HepG2 (cell line): ENCODE measurements around the gene FAM174C. TPM values are rescaled to one million over a fixed set of nuclear protein-coding genes. Genes with fewer than 3 reads are reported as not detected.

Source experiments
- ARID4A ChIP-seq: sonication (generic); formaldehyde crosslinking; IDR thresholded peaks from 2 replicates; pipeline ENCODE4 v1.5.0; 2020; ENCODE audit warnings: mild to moderate bottlenecking, missing genetic modification reagents, borderline replicate concordance
- NFKB2 ChIP-seq: sonication (generic); formaldehyde crosslinking; IDR thresholded peaks from 2 replicates; pipeline ENCODE4 v1.4.0; 2020; ENCODE audit warnings: missing genetic modification reagents, borderline replicate concordance
- PBX3 ChIP-seq: sonication (generic); formaldehyde crosslinking; IDR thresholded peaks from 2 replicates; pipeline ENCODE4 v1.8.1; 2023; ENCODE audit warnings: missing genetic modification reagents, inconsistent platforms, borderline replicate concordance
- SNAI1 ChIP-seq: sonication (generic); formaldehyde crosslinking; IDR thresholded peaks from 2 replicates; pipeline ENCODE4 v1.5.0; 2020; ENCODE audit warnings: mild to moderate bottlenecking, missing genetic modification reagents, borderline replicate concordance
- TBX2 ChIP-seq: sonication (generic); formaldehyde crosslinking; IDR thresholded peaks from 2 replicates; pipeline ENCODE4 v1.5.0; 2020; ENCODE audit warnings: missing genetic modification reagents, mild to moderate bottlenecking, borderline replicate concordance
- ZNF556 ChIP-seq: sonication (generic); formaldehyde crosslinking; IDR thresholded peaks from 2 replicates; pipeline ENCODE4 v1.4.0; 2020; ENCODE audit warnings: mild to moderate bottlenecking, missing genetic modification reagents, borderline replicate concordance
- ZNF572 ChIP-seq: sonication (generic); formaldehyde crosslinking; IDR thresholded peaks from 2 replicates; pipeline ENCODE4 v1.5.1; 2020; ENCODE audit warnings: mild to moderate bottlenecking, missing genetic modification reagents
- ZNF597 ChIP-seq: sonication (generic); formaldehyde crosslinking; IDR thresholded peaks from 2 replicates; pipeline ENCODE4 v1.5.0; 2020; ENCODE audit warnings: missing genetic modification reagents
- ZNF749 ChIP-seq: sonication (generic); formaldehyde crosslinking; IDR thresholded peaks from 2 replicates; pipeline ENCODE4 v1.8.0; 2022; ENCODE audit warnings: mild to moderate bottlenecking, missing genetic modification reagents, moderate library complexity, borderline replicate concordance
- ZNF780A ChIP-seq: sonication (generic); formaldehyde crosslinking; IDR thresholded peaks from 2 replicates; pipeline ENCODE4 v1.8.0; 2022; ENCODE audit warnings: mild to moderate bottlenecking, missing genetic modification reagents, moderate library complexity
- polyA plus RNA-seq, 8 experiments: library from polyadenylated mRNA; depleted of rRNA in 3 of 8; stranded (reverse) in 7 of 8; unstranded in 1 of 8; fragments of >200 nt; fragmentation: Illumina TruSeq in 4 of 8; extraction: Trizol in 4 of 8; gene quantifications; 2 replicates each; pipeline versions ENCODE4 v1.2.1 to v1.2.3, GENCODE V29; 2011 to 2016; ENCODE audit warnings: low read depth in 4 of 8, missing spikeins in 1 of 8, mixed read lengths in 1 of 8; ENCODE audit not compliant: insufficient read depth in 1 of 8
- total RNA-seq, 5 experiments: library from RNA; depleted of rRNA; stranded (reverse); fragments of >200 nt; fragmentation: Illumina TruSeq; extraction: Trizol; gene quantifications; 2 replicates each; pipeline ENCODE4 v1.2.3, GENCODE V29; 2016; ENCODE audit warnings: low read depth in 1 of 5

The FAM174C gene
- total and polyA plus RNA-seq, 2 of the 13 experiments (the other 11 are each of a cell fraction or from before 2014, with no cell fraction given) = 19.5 to 31.3 TPM

GRCh38 chr19:1238369-1239303, 36.7 kb upstream of the FAM174C start (continued):
- no peak for TF ChIP-seq ZNF556 (CRISPR knock-in tag)
- TF ChIP-seq ZNF780A (CRISPR knock-in tag) = no peak
- TF ChIP-seq ZNF572 = peak; percentile 76; the same call in 1 of the 2 replicates
- TF ChIP-seq TBX2 (CRISPR knock-in tag) = peak; percentile 28; the same call in 1 of the 2 replicates
- TF ChIP-seq ZNF749 (CRISPR knock-in tag) = no peak
- TF ChIP-seq PBX3 (CRISPR knock-in tag) = no peak
- TF ChIP-seq SNAI1 (CRISPR knock-in tag) = 0 out of 2 replicates have a peak, but pooled peaks have one; percentile 44
- TF ChIP-seq ZNF597 (CRISPR knock-in tag) = no peak
- TF ChIP-seq NFKB2 (CRISPR knock-in tag) = peak; percentile 59; the same call in 1 of the 2 replicates
- TF ChIP-seq ARID4A (CRISPR knock-in tag) = peak; percentile 23; the same call in 1 of the 2 replicates
